EL (cell line): ENCODE results near the gene RAPGEF5.

Source experiments
- DNase-seq: peaks from one replicate; pipeline ENCODE4 v3.0.0-alpha.2; 2016

The RAPGEF5 gene

GRCh38 chr7:22356701-22357310, at the start of gene RAPGEF5:
RAPGEF5 (minus strand) TSS chr7:22357154; CDS start chr7:22357060, 94 bp downstream.
- no peak for DNase-seq

DNA sequence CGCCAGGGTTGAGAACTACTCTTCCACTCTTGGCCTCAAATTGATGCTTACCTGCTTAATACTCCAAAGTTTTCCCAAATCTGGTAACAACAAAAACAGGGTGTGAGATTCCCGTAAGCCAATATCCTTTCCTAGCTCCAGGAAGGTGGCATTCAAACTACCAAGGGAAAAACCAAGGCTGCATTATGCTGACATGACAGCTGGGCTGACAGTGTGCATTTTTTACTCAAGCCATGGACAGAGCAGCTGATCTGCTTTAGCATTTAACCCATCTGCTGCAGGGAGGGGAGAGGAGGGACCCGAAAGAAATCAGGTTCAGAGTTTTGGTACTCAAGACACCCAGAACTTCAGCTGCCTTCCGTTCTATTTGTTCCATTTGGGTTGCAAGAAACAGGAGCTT, 49.8 kb upstream of the RAPGEF5 start:
- no peak for DNase-seq

GRCh38 chr7:22404421-22405023, 47.6 kb upstream of the RAPGEF5 start:
- DNase-seq: no peak

- DNase-seq: no peak
Observed at GRCh38 chr7:22403344-22403743, 46.4 kb upstream of the RAPGEF5 start.

- DNase-seq: no peak
Observed at GRCh38 chr7:22402250-22402649, 45.3 kb upstream of the RAPGEF5 start.

- DNase-seq: no peak
Observed at GRCh38 chr7:22400936-22401553, 44.1 kb upstream of the RAPGEF5 start.

- no peak for DNase-seq
Observed at GRCh38 chr7:22400150-22400814, 43.3 kb upstream of the RAPGEF5 start.

DNA sequence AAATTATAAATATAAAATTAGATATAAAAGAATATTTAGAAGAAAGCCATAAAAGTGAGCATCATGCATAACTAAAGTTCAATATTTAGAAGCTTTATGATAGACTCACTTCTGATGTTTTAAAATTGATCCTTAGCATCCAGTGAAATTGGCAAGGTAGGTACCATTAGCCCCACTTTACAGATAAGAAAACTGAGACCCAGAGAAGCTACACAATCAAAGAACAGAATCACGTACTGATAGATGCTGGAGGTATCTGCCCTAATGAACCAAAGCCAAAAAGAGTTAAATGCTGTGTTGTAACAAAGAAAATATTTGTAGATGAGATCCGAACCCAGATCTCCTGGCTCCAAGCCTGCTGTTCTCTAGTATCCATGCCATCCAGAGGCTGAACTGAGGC, 42.6 kb upstream of the RAPGEF5 start:
- no peak for DNase-seq

- DNase-seq: no peak
Observed at GRCh38 chr7:22399091-22399490, 42.1 kb upstream of the RAPGEF5 start.

GRCh38 chr7:22397981-22398380, 41.0 kb upstream of the RAPGEF5 start:
- peak; percentile 20 for DNase-seq

DNA sequence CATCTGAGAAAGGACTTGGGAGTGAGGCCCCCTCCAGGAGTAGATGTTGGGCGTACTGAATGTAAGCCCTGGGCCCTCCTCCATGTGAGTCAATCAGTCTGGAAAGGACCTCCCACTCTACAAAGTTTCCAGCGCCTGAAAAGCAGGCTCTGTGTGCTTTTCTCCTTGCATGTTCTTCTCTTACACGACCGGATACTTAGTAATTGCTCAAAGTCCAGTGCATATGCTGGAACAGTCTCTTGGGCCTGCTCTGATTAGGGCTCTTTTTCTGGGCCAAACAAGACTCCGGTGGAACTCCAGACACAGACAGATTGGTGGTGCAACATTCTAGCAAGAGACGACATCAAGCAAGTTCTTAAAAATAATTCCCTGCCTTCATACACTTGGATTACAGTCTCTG, 38.3 kb upstream of the RAPGEF5 start:
- no peak for DNase-seq

DNA sequence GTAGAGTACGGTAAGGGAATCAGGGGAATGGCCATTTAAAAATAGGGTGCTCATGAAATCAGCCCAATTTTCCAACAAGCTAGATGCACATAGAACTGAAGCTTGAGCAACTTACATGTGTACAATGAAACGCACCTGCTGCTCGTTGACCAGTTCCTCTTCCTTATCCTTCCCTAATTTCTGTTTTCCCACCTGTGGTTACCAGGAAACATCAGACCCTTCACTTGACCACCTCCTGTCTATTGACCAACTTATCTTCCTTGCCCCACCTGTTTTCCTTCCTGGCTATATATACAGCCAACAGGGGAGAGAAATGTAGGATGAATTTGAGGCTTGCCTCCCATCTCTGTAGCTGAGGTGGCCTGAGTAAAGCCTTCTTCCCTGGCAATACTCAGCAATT, 37.8 kb upstream of the RAPGEF5 start:
- no peak for DNase-seq

DNA sequence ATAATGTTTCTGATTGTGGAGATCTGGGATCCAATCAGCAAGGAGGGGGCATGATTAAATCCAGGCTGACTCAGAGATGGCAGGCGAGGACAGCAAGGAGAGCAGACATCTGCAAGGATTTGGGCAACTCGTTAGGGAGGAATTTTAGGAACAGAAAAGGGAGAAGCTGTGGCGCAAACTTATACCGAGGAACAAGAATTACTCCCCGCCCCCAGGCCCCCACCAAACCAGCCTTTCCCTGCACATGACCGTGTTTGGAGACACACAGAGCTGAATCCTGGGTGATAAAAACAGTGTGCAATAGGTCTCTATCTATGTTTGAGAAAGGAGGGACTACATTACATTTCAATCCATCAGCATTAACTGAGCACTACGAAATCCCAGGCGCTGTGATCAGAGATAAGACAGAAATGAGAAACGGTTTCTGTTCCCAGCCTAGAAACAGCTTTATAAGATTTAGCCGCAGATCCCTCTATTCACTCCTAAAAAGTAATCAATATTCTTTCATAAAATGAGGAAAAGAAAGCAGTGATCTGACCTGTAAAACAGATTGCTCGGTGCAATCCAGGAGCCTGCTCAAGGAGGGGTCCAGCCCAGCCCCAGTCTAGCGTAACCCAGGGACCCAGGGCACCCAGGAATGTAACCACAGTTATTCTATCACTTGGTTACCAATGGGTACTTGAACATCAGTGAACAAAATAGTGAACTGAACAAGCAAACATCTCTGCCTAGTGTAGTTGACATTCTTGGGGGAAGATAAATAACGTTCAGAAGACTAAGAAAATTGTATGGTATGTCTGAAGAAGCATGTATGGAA, 37.2 kb upstream of the RAPGEF5 start:
- peak; percentile 18 for DNase-seq

- no peak for DNase-seq
Observed at GRCh38 chr7:22390516-22390915, 33.6 kb upstream of the RAPGEF5 start.

GRCh38 chr7:22389892-22390291, 32.9 kb upstream of the RAPGEF5 start:
- DNase-seq: no peak

DNA sequence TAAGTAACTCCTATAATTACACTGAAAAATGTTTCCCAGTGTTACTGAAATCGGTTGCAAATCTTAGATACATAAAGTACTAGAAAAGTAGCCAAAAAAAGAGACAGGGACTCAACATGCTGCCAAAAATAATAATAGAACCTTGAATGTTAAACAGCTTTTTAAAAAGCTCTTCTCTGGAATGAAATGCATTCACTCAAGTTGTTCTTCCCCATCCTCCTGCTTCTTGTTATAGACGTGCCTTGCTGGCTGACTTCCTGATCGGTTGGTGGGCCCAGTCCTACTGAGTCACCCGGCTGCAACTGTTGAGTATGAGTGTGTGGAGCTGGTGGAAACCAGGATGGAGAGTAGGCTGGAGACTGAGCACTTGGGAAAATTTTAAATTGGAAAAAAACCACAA, 30.6 kb upstream of the RAPGEF5 start:
- DNase-seq: peak; percentile 24

- no peak for DNase-seq
Observed at GRCh38 chr7:22386865-22387264, 29.9 kb upstream of the RAPGEF5 start.

- no peak for DNase-seq
Observed at GRCh38 chr7:22386206-22386858, 29.4 kb upstream of the RAPGEF5 start.

DNA sequence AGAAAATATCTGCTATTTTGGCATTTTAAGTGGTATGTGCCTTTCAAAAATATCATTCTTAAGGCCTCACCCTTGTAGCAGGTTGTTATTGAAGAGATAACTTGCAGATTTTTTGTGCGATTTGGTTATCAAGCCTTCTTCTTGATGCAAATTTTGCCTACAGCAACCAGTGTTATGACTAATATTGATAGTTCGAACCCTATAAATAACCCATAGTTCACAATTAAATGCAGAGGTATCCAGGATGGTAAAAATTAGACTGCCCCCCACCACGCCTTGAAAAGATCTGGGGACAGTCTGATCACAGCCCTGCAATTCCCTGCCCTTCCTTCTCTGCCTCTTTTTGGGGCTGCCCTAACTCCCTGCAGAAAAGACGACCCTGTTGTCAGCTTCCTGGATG, 28.4 kb upstream of the RAPGEF5 start:
- no peak for DNase-seq

- DNase-seq: no peak
Observed at GRCh38 chr7:22380333-22380732, 23.4 kb upstream of the RAPGEF5 start.

DNA sequence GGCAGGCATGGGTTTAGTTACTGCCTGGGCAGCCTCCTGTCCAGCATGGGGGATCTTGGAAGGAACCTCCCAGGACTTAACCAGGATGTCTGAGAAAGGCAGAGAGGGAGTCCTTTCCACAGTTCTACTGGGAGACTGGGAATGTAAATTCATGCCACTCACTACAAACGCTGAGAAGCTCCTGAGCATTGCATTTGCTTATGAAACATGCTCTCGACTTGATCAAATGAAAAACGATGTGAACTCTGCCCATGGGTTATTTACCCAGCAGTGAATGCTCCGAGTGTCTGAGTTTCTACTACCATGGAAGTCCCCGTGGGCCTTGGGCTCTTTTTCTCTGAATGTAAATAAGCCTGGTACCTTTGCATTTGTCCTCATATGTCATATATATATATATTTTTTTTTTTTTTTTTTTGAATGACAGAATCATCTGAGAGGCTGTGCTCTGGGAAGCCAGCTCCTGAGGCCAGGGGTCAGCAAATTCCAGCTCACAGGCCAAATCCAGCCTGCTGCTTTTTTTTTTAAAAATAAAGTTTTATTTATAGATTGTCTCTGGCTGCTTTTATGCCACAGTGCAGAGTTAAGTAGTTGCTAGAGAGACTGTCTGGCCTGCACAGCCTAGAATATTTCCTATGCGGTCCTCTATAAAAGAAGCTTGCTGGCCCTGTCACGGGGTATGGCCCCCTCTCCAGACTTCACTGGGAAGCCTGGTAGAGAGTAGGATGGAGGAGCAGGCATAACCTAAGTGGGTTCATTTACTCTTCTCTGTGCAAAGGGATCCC, 21.4 kb upstream of the RAPGEF5 start:
- no peak for DNase-seq

DNA sequence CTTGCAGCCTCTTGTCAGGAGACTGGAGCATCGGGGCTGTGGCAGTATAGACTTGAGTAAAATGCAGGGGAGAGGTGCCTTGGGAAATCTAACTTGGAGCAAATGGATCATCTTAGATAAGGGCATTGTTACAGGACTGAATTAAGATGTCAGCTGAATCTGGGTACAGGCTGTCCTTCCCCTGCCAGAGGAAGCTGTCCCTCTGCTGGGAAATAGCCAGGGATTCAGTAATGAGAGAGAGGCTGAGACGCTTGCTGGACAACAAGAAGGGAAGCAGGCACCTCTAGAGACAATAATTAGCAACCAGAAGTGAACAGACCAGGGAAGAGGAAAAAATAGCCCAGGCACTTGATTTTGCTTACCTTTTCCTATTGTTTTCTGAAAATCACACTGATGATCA, 20.7 kb upstream of the RAPGEF5 start:
- DNase-seq: no peak
